ENCODE data around the gene LCE1E.
A peak's percentile ranks its signal among the peaks of the same experiment; 100 is the strongest.

LCE1E gene

DNA sequence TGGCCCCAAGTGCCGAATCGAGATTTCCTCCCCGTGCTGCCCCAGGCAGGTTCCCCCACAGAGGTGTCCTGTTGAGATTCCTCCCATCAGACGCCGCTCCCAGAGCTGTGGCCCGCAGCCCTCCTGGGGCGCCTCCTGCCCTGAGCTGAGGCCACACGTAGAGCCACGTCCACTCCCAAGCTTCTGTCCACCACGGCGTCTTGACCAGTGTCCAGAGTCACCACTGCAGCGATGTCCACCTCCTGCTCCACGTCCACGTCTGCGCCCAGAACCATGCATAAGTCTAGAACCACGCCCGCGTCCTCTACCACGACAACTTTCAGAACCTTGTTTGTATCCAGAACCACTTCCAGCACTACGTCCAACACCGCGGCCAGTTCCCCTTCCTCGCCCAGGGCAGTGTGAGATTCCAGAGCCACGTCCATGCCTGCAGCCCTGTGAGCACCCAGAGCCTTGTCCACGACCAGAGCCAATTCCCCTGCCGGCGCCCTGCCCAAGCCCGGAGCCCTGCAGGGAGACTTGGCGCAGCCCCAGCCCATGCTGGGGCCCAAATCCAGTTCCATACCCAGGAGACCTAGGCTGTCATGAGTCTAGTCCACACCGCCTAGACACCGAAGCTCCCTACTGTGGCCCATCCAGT lies 25.4 kb upstream of the LCE1E start:
- TF ChIP-seq, protein P1, sequence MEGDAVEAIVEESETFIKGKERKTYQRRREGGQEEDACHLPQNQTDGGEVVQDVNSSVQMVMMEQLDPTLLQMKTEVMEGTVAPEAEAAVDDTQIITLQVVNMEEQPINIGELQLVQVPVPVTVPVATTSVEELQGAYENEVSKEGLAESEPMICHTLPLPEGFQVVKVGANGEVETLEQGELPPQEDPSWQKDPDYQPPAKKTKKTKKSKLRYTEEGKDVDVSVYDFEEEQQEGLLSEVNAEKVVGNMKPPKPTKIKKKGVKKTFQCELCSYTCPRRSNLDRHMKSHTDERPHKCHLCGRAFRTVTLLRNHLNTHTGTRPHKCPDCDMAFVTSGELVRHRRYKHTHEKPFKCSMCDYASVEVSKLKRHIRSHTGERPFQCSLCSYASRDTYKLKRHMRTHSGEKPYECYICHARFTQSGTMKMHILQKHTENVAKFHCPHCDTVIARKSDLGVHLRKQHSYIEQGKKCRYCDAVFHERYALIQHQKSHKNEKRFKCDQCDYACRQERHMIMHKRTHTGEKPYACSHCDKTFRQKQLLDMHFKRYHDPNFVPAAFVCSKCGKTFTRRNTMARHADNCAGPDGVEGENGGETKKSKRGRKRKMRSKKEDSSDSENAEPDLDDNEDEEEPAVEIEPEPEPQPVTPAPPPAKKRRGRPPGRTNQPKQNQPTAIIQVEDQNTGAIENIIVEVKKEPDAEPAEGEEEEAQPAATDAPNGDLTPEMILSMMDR (conservative IDR thresholded peaks at IDR 0.05; ENCODE audit: low read length), result no peak
- H3K4me3 ChIP-seq (ENCODE audit: low read length), result no peak overlapping the region
- DNase-seq (ENCODE audit: low read depth), result no peak

DNA sequence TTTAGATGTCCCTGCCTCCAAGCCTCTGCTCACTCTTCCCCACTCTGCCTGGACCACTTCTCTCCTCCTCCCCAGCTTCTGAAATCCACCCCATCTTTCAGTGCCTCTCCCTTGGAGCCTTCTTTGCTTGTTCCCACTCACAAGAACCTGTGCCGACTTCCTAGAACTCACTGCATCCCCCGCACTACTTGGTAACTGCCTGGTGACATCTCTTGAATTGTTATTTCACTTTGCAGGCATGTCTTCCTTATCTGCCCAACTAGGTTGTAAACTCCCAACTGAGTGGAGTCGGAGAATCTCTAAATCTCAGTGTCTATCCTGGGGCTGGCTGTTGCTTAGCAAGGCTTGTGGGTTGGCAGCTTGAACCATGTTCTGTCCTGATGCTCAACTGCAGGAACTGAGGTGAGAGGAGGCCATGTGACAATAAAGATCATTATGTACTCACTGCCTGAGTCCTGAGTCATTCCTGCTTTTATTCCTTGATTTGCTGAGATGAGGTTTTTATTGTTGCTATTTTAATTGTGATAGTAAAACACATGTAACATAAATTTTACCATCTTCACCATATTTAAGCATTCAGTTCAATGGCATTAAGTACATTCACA lies 24.3 kb upstream of the LCE1E start:
- TF ChIP-seq, protein P1 (conservative IDR thresholded peaks at IDR 0.05; ENCODE audit: low read length), result no peak
- no peak overlapping the region for H3K4me3 ChIP-seq (ENCODE audit: low read length)
- DNase-seq (ENCODE audit: low read depth), result no peak

- TF ChIP-seq, protein P1 (conservative IDR thresholded peaks at IDR 0.05; ENCODE audit: low read length), result peak; percentile 20
- H3K4me3 ChIP-seq (ENCODE audit: low read length), result no peak overlapping the region
- peak; percentile 73 for DNase-seq (ENCODE audit: low read depth)
These were observed 17.1 kb upstream of the LCE1E start for GRCh38 chr1:152768847-152769533.

DNA sequence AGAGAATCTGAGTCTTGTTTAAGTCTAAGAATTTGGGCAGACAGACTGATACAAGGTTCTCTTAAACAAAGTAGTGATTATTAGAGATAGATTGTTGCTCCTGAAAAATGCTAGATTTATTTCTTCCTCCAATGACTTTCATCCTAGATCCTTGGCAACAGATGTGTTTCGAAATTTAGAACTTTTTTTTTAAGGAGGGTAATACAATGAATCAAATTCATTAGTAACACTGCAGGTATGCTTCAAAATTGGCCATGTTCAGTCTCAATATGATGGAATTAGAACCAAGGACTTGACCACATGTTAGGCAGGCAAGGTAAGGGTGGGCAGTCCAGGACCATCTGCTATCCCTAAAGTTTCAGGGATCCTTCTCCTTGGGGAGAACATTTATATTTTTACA lies 15.6 kb upstream of the LCE1E start:
- TF ChIP-seq, protein P1 (conservative IDR thresholded peaks at IDR 0.05; ENCODE audit: low read length), result no peak
- peak; percentile 25 for DNase-seq (ENCODE audit: low read depth)
- H3K4me3 ChIP-seq (ENCODE audit: low read length), result no peak overlapping the region

GRCh38 chr1:152774875-152775274 lies 11.2 kb upstream of the LCE1E start, which contains the start of gene LCE1F:
LCE1F (plus strand) TSS chr1:152775140; CDS start chr1:152776372, 1,232 bp downstream.
- no peak for DNase-seq (ENCODE audit: low read depth)
- TF ChIP-seq, protein P1 (conservative IDR thresholded peaks at IDR 0.05; ENCODE audit: low read length), result no peak
- H3K4me3 ChIP-seq (ENCODE audit: low read length), result no peak within 1 kb of the TSS

DNA sequence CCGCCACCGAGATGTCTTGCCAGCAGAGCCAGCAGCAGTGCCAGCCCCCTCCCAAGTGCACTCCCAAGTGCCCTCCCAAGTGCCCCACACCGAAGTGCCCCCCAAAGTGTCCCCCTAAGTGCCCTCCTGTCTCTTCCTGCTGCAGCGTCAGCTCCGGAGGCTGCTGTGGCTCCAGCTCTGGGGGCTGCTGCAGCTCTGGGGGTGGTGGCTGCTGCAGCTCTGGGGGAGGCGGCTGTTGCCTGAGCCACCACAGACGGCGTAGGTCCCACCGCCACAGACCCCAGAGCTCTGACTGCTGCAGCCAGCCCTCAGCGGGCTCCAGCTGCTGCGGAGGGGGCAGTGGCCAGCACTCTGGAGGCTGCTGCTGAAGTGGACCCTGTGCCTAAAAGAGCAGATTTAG lies 9.7 kb upstream of the LCE1E start:
- TF ChIP-seq, protein P1 (conservative IDR thresholded peaks at IDR 0.05; ENCODE audit: low read length), result no peak
- no peak overlapping the region for H3K4me3 ChIP-seq (ENCODE audit: low read length)
- DNase-seq (ENCODE audit: low read depth), result no peak

Data from AG10803 (cell line).